ENCODE results near the gene GPNMB.
A peak's percentile ranks its signal among the peaks of the same experiment; 100 is the strongest.

Gene GPNMB

GRCh38 chr7:23275912-23276311, 29.3 kb downstream of the GPNMB start:
- no peak for DNase-seq (ENCODE audit: low read depth in 2 of 2)
- no peak for TF ChIP-seq CTCF (IDR thresholded peaks at IDR 0.05; ENCODE audit: low read depth, low read length)

GRCh38 chr7:23276376-23276775, 29.8 kb downstream of the GPNMB start:
- no peak overlapping the region for H3K4me3 ChIP-seq (replicated peaks in 1 of 2; ENCODE audit: low read depth in 2 of 2, low read length in 2 of 2)
- no peak for TF ChIP-seq CTCF (IDR thresholded peaks at IDR 0.05; ENCODE audit: low read depth, low read length)
- DNase-seq (ENCODE audit: low read depth in 2 of 2): peak in 1 of 2 donors; percentile 14

More at GRCh38 chr7:23275912-23276311, 29.3 kb downstream of the GPNMB start:
- H3K4me3 ChIP-seq (replicated peaks in 1 of 2; ENCODE audit: low read depth in 2 of 2, low read length in 2 of 2): no peak overlapping the region

GRCh38 chr7:23276947-23277346, 30.4 kb downstream of the GPNMB start:
- no peak for TF ChIP-seq CTCF (IDR thresholded peaks at IDR 0.05; ENCODE audit: low read depth, low read length)
- H3K4me3 ChIP-seq (replicated peaks in 1 of 2; ENCODE audit: low read depth in 2 of 2, low read length in 2 of 2): no peak overlapping the region
- no peak for DNase-seq (ENCODE audit: low read depth in 2 of 2)

- H3K4me3 ChIP-seq (replicated peaks in 1 of 2; ENCODE audit: low read depth in 2 of 2, low read length in 2 of 2): no peak overlapping the region
- peak; percentile 86 for TF ChIP-seq CTCF (IDR thresholded peaks at IDR 0.05; ENCODE audit: low read depth, low read length)
- DNase-seq (ENCODE audit: low read depth in 2 of 2): peak; percentile 83 to 84
Observed at GRCh38 chr7:23277359-23277989, 30.9 kb downstream of the GPNMB start.

- TF ChIP-seq CTCF (IDR thresholded peaks at IDR 0.05; ENCODE audit: low read depth, low read length): no peak
- no peak overlapping the region for H3K4me3 ChIP-seq (replicated peaks in 1 of 2; ENCODE audit: low read depth in 2 of 2, low read length in 2 of 2)
- DNase-seq (ENCODE audit: low read depth in 2 of 2): no peak
Observed at GRCh38 chr7:23279819-23280525, 33.4 kb downstream of the GPNMB start.

GRCh38 chr7:23283086-23283485, 36.5 kb downstream of the GPNMB start:
- TF ChIP-seq CTCF (IDR thresholded peaks at IDR 0.05; ENCODE audit: low read depth, low read length): no peak
- DNase-seq (ENCODE audit: low read depth in 2 of 2): no peak
- no peak overlapping the region for H3K4me3 ChIP-seq (replicated peaks in 1 of 2; ENCODE audit: low read depth in 2 of 2, low read length in 2 of 2)
